NCI-H2196 treated with DMSO at 0.1 percent for 48 hours (cell line): ENCODE results near the gene IL20.

ENCODE experiments used
- DNase-seq: peaks from one replicate; lab custom pipeline; 2025; ENCODE audit not compliant: unreplicated experiment; lab: John Stamatoyannopoulos, UW

IL20 gene

DNA sequence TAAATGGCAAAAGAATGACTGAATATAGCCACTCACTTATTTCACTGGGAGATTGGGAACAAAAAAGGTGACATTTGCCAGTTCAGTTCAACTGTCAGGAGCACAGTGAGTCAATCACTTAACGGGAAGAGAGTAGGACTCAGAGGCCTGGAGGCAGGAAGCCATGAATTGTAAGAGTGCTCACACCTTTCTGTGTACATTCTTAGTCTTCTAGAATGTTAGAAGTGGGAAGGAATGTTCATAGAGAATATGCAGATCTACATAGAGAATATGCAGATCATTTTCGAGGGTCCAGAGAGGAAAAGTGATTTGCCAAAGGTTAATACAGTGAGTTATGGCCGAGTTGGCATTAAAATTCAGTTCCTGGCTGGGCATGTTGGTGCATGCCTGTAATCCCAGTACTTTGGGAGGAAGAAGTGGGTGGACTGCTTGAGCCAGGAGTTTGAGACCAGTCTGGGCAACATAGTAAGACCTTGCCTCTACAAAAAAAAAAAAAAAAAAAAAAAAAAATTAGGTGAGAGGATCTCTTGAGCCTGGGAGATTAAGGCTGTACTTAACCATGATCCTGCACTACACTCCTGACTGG lies 8.3 kb downstream of the IL20 start:
- no peak for DNase-seq

DNA sequence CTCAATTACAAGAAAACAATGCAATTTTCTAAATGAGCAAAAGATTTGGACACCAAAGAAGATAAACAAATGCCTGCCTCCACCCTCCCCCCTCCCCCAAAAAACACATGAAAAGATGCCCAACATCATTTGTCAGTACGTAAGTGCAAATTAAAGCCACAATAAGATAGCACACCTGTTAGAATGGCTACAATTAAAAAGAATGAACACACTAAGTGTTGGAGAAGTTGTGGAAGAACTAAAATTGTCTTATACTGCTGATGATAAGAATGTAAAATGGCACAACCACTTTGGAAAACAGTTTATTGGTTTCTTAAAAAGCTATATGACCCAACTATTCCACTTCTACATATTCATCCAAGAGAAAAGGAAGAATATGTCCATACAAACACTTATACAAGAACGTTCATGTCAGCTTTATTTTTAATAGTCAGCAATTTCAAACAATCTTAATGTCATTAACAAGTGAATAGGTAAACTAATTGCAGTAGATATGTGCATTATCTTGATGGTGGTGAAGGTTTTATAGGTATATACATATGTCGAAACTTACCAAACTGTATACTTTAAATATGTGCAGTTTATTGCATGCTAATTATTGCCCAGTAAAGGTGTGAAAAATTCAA lies 10.4 kb downstream of the IL20 start:
- DNase-seq: no peak

DNA sequence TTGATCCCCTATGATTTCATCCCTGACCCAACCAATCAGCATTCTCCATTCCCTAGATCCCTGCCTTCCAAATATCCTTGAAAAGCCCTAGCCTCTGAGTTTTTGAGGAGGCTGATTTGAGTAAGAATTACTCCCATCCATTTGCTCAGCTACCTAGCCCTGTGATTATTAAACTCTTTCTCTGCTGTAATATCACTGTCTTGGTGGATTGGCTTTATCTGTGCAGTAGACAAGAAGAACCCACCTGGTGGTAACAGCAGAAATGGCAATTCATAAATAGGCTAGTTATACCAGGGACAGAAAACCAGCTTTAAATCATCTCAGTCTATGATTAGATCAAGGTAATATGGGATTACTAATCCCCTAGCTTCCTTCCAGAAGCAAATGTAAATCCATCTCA lies 13.0 kb downstream of the IL20 start:
- DNase-seq: no peak

DNA sequence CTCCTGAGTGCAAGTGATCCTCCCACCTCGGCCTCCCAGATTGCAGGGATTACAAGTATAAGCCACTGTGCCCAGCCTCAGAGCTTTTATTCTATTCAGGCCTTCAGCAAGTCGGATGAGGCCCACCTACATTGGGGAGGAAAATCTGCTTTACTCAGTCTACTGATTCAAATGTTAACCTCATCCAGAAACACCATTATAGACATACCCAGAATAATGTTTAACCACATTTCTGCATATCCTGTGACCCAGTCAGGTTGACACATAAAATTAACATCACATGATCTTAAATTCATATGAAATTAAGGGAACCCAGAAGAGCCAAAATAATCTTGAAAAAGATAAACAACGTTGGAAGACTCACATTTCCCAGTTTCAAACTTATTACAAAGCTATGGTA lies 14.9 kb downstream of the IL20 start:
- DNase-seq: no peak

DNA sequence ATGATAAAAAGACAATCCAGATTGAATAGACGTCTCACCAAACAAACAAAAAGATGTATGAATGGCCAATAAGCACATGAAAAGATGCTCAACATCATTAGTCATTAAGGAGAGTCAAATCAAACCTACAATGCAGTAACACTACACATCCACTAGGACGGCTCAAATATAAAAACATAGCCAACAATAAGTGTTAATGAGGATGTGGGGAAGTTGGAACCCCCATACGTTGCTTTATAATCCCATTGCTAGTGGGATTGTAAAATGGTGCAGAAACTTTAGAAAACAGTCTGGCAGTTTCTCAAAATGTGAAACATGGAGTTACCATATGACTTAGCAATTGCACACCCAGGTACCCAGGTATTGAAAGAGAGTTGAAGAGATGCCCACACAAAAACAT lies 17.1 kb downstream of the IL20 start:
- no peak for DNase-seq

DNA sequence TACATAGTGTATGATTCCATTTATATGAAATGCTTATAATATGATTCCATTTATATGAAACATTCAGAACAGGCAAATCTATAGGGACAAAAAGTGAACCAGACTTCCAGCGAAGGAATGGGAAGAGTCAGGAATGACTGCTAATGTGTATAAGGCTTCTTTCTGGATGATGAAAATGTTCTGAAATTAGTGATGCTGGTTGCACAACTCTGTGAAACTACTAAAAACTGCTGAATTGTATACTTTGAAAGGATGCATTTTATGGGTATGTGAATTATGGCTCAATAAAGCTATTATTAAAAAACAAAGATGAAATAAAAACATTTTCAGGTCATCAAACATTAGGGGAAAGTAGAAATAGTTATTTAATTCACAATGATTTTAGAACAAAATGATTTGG lies 17.7 kb downstream of the IL20 start:
- DNase-seq: no peak

DNA sequence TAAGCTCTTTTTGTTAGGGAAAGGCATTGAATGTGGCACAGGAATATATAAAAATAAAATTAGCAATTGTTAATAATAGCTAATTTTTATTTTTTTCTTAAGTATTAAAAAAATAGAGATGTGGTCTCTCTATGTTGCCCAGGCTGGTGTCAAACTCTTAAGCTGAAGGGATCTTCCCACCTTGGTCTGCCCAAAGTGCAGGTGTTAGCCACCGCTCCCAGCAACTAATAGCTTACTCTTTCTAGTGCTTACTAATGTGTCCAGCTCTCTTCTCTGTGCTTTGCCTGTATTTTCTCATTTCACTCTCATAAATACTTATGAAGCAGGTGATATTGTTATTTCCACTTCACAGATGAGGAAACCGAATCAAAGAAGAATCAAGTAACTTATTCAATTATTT lies 18.5 kb downstream of the IL20 start:
- no peak for DNase-seq

DNA sequence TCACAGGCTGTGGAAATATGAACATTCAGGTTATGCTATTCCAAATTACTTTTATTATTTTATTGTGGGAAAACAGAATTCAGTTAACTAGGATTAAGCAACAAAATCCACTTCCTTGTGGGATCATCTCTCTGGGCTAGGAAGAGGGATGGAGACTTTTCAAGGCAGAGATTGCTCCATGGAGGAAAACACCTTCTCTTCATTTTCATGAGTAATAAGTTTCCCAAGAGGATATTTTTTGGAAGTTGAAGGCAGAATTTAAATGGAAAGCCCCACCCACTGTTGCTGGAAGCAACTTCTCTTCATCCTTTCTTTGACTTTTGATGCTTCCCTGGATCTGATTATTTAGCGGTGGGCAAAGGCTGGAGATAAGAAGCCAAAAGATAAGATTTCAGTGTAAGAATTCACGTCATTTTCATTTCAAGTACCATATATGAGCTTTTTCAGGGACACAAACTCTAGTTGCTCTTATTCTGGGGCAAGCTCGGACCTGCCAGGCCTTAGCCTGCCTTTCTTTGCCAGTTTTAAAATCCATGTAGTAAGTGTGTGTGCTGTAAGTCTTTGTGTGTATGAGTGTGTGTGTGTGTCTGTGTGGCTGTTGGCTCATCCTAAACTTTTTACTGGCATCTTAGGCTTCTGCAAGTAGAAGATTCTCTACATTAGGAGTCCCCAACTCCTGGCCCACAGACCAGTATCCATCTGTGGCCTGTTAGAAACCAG lies 20.1 kb downstream of the IL20 start:
- no peak for DNase-seq

DNA sequence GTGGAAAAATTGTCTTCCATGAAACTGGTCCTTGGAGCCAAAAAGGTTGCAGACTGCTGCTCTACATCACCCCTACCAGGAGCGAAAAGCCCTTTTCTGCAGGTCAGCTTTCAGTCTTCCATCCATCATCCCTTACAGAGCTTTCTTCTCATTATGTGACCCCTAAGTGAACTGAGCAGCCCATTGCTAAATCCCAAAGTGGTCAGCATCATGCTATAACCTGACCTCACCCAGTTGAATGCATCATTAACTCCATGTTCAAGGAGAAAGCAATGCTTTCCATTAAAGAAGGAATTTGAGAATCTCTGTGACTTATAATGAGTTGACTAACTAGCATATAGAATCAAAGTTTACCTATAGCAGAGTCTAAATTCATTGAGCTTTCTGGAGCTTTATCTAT lies 21.4 kb downstream of the IL20 start:
- no peak for DNase-seq

DNA sequence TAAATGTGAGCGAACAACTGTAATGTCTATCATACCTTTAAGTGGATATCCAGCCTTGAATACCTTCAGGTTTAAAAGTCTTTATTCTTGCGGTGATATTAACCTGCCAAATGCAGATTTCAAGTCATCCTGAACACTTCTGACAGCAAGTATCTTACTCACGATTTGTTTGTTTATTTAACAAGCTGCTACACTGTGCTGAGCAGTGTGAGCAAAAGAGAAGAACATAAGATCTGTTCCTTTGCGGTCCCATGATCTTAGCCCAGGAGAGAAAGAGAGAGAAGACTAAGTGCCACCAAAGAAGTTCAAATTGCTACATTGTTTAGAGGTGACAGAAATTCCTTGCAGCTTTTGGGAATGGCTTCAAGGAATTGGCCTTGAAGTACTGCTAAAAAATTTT lies 22.3 kb downstream of the IL20 start:
- no peak for DNase-seq

DNA sequence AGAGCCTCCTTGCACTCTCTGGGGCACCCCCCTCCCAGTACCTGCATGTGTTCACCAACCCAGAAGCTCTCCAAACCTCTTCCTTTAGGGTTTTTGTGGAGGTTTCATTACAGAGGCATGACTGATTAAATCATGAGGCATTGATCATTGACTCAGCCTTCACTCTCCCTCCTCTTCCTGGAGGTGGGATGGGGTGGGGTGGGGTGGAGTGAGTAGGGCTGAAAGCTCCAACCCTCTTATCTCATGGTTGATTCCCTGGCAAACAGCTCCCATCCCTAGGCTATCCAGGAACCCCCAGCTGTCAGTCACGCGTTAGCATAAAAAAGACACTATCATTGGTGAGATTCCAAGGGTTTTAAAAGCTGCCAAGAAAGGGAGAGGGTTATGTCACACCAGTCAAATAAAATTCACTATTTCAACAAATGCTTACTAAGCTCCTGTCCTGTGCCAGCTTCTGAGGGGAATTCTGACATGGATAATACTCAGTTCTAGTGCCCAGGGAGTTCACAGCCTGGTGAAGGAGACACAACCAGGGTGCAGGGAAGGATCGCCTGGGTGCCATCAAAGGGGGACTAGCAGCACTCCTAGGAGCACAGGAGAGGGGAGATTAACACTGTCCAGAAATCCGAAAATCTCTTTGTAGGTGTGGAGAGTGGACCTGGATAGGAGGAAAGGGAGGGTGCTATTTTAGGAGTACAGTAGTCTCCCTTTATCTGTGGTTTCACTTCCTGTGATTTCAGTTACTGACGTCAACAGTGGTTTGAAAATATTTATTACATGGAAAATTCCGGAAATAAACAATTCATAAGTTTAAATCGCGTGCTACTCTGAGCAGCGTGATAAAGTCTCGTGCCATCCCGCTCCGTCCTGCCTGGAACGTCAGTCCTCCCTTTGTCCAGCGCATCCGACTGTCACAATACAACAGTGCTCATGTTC lies 25.0 kb downstream of the IL20 start:
- DNase-seq: no peak

DNA sequence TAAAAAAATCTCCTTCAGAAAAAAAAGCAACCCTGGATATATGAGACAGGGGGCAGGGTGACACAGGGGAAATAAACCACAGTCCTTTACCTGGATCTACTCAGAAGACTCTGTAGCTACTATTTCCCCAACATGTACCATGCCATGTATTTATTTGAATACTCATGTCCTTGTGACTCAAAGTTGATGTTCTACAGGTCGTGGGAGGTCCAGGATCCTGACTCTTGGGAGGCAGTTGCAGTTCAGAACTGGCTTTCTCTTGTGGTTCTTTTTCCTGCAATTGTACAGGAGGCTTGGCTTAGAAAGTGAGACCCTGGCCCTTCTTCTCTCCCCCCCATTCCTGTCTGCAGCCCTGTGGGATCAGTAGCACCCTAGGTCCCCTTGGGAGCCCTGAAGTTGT lies 26.0 kb downstream of the IL20 start:
- no peak for DNase-seq

DNA sequence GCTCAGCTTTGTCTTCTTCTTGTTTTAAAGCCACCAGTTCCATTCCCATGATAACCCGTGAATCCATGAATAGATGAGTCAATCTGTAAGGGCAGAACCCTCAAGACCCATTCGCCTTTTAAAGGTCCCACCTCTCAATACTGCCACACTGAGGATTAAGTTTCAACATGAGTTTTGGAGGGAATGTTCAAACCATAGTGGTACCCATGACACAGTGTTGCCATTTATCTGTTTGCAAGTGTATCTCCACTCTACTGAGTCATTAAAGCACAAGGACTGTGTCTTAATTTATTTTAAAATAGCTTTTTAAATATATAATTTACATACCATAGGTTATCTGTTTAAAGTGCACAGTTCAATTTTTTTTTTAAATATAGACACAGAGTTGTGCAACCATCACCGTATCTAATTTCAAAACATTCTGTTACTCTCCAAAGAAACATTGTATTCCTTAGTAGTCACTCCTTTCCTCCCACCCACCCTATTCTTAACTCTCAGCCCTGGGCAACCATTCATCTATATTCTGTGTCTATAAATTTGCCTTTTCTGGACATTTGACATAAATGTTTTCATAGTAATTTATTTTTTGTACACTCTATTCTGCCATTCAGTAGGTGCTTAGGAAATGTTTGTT lies 27.0 kb downstream of the IL20 start:
- DNase-seq: no peak

DNA sequence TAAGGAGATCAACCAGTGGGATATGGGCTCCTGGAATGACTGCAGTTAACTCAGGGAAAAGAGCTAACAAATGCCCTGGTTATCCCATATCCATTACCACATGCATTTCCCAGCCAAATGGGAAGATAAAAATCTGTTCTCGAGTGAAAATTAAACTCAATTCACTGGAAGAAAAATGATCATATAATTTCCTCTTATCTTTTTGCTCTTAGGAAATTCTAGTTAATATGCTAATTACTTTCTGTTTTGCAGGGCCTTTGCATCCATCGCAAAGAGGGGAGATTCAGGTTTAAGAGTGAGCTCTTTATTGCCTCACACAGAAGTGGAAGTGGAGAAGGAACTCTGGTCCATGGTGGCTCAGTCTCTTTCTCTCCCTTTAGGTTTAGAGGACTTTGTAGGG lies 28.0 kb downstream of the IL20 start:
- DNase-seq: no peak

DNA sequence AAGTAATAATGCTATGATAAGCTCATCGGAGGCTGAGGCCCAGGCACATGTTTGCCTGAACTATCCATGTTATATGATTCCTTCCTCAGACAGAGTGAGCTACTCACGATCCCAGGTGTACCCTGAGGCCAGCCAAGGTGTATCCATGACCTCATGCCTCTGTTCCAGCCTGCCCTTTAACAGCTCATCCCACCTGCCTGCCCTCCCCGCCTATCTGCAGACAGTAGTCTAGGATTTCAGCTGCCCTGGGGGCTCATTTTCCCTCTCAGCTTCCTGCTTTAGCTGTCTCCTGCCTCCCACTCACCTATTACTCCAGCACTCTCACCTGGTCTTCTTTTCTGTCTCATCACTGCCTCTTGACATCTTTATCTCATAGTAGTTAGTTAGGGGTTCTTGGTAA lies 29.9 kb downstream of the IL20 start:
- DNase-seq: peak; percentile 95

DNA sequence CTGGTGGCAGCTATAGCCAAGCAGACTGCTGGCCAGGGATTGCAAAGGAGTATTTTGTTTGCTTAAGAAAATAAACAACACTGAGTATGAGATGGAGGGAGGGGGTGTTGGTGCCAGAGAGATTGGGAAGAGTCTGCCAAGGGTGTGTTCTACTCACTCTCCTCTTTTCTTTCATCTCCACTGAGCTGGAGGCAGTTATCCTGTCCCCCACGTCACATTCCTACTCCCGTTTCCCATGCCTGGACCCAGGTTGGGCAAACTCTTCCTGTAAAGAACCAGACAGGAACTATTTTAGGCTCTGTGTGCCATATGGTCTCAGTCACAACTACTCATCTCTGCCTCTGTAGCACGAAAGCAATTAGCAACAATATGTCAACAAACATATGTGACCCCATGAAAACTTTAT lies 30.4 kb downstream of the IL20 start:
- peak; percentile 90 for DNase-seq

DNA sequence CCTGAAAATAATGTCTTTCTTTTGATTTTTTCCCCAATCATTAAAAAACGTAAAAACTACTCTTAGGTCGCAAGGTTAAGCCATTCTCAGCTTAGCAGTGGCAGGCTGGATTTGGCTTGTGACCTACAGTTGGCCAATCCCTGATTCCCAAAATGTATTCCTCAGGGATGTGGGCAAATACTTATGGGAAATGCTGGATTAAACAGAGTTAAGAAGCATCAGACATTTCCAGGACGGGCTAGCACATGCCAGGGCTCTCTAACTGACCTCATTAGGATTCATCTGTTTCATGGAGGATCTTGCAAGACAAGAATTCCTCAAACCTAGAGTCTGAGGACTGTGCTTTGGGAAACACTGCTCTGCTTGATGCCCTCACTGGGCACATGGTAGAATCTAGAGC lies 30.8 kb downstream of the IL20 start:
- DNase-seq: no peak

DNA sequence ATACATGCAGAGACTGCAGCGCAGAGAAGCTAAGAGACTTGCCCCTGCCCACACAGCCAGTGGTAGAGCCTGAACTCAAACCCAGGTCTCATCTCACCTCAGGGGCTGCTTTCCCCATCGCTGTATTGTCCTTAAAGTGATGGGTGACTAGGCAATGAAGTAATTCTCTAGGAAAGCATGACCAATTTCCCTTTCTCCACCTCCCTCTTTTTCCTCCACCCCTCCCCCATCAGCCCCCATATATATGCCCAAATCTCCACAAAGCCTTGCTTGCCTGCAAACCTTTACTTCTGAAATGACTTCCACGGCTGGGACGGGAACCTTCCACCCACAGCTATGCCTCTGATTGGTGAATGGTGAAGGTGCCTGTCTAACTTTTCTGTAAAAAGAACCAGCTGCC lies 31.8 kb downstream of the IL20 start, which contains the start of gene IL24:
IL24 (plus strand) TSS at position 269 of the 400 bp plus-strand sequence. CDS start 390 bp downstream, outside the sequence.
- DNase-seq: no peak

DNA sequence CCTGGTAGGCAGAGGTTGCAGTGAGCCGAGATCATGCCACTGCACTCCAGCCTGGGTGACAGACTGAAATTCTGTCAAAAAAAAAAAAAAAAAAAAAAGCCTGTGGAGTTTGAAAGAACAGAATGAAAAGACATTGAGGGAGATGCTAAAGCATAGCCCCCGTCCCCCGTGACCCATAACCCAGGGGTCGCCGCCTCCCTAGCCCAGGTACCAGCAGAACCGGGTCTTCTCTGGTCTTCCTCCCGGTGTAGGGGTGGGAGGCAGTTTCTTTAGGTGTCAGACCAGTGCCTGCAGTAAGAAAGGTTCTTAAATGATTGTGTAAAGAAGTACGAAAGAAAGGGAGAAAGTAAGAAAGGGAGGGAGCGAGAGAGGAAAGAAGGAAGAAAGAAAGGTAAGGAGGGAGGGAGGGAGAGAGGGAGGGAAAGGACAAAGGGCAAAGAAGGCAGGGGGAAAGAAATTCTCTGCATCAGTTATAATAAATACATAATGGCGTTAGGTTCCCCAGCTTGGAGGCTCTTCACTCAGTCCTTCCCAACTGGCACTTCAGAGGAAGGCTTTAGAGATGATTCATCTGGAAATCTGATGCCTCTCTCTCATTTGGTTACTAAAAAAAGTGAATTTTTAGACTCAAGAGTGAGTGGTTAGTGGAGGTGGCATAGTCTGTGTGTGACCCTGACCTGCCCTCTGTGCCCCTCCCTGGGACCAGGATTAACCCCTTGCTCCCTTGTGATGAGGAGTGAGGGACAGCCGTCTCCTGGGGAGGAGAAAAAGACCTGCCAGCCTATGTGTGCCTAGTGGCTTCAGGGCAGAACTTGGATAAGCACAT lies 32.9 kb downstream of the IL20 start:
- DNase-seq: peak; percentile 48

DNA sequence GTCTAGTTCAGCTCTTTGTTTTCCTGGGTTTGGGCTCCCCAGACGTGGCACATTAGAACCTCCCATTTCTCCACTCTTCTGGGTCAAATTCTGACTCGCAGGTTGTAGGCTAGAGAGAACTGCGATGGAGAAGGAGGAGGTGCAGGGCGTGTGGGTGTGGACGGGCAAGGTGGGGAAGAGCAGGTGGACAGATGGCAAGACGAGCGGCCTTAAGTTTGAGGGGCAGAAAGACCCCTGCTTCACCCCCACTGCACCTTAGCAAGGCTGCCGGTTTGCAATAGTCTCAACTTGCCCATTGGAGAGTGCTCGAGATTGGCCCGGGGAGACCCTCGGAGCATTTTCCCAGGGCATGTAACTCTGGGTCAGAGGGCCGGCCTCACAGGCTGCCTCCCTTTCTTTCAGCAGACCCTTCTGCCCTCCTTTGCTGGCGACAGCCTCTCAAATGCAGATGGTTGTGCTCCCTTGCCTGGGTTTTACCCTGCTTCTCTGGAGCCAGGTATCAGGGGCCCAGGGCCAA lies 33.5 kb downstream of the IL20 start:
- no peak for DNase-seq
